Hippocampal formation (tissue), 2 donors: ENCODE data around the gene MET.
"Not testable (repeated sequence)": the region's sequence is repeated elsewhere in the genome, so short reads cannot be mapped to it uniquely, and the experiment has no call there.

Experiments used
- DNase-seq, 2 donors: peaks; one replicate each; lab custom pipeline; 2025; lab: John Stamatoyannopoulos, UW

The MET gene

DNA sequence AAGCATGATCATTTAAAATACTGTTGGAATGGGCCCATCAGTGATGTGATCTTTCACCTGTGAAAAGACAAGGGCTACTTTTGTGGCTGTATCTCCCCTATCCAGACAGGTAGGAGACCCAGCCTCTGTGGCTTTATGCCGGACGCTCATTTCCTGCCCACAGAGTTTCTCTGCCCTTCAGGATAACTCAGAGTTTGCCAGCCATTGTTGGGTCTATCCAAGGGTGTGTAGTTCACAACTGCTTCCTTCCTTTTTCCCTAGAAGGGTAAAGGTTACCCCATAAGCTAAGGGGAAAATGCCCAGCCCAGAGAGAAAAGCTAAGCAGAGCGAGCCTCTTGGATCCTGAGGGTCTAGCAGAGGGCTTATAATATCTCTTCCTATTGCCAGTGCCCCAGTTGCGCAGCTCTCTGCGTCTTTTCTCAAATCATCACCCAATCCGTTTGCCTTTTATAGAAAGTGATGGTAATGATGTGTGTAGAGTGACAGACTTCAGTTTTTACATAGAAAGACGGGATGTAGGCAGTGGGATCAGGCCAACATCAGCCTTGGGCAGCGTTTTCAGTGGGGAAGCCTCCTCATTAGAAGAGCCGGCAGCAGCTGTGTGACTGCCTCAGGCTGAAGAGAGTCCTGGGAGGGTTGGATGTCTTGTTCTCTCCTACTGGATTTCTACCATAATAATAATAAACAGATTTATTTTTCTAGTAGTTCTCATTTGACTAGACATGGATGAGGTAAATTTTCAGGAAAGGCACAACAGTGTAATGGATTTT, 80.5 kb downstream of the MET start:
- DNase-seq: no peak

GRCh38 chr7:116753130-116753529, 81.1 kb downstream of the MET start:
- no peak for DNase-seq

DNA sequence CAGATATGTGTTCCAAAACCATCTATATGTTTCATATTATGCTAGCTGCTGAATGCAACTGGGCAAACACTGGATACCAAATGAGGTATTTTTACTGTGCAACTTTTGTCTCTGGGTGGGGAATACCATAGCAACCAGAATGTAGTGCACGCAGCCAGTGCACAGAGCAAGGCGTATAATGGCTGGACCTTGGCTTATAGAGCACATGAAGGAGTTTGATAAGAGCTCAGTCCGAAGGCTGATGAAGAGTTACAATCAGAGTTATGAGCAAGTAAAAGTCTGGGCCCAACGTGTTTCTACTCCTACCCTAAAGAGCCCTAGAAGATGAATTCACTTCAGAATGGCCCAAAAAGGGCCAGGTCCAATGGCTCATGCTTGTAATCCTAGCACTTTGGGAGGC, 82.2 kb downstream of the MET start:
- DNase-seq: no peak

DNA sequence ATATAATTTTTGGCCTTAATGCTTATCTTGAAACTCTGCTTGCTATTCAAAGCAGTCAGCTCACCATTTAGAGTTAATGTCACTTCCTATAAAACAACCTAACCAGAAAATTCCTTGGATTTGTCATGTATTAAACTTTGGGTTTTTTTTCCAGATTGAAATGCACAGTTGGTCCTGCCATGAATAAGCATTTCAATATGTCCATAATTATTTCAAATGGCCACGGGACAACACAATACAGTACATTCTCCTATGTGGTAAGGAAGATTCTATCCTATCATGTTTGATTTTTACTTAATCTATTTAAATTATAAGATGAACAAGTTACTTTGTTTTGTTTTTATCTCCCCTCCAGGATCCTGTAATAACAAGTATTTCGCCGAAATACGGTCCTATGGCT, 85.3 kb downstream of the MET start:
- DNase-seq: no peak

GRCh38 chr7:116759642-116760041, 87.6 kb downstream of the MET start:
- DNase-seq: not testable (repeated sequence)

DNA sequence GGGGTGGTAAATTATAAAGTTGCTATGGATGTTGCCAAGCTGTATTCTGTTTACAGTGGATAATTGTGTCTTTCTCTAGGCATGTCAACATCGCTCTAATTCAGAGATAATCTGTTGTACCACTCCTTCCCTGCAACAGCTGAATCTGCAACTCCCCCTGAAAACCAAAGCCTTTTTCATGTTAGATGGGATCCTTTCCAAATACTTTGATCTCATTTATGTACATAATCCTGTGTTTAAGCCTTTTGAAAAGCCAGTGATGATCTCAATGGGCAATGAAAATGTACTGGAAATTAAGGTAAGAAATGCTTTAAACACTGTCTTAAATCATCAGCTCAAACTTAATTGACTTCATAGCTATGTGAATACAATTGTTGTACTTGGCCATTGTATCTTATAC, 91.0 kb downstream of the MET start:
- DNase-seq: no peak

DNA sequence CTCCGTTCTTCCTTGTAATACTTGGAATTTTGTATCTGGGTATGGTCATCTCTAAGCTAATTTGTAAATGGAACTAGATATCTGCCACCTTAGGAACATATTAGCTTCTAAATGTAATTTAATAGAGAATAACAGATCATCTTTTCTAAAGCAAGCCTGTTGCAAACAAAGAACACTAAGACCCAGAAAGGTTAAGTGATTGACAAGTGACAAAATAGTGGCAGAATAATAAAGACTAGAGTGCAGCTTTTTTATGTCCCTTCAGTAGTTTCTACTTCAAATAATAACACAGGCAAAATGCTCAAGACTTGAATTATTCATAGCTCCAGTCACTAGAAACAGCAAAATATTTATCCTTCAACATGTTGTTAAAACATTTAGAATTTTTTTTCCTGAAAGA, 91.7 kb downstream of the MET start:
- DNase-seq: no peak

GRCh38 chr7:116766881-116767280, 94.9 kb downstream of the MET start:
- no peak for DNase-seq

GRCh38 chr7:116769546-116769945, 97.5 kb downstream of the MET start:
- DNase-seq: no peak

DNA sequence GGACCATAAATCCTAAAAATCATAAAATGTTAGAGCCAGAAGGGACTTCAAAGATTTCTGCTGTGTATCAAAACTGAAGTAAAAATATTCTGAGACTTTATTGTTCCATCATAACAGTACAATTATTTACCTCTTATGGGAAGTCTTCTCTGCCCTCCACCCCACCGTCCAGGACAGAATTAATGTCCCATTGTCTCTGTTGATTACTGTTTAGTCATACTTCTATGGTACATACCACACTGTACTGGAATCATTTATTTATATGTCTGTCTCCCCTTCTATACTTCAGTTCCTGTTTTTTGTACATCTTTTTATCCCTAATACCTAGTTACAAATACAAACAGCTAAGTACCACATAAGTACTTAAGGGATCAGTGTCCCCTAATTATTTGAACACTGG, 98.9 kb downstream of the MET start:
- no peak for DNase-seq

GRCh38 chr7:116771640-116772039, 99.6 kb downstream of the MET start:
- no peak for DNase-seq

DNA sequence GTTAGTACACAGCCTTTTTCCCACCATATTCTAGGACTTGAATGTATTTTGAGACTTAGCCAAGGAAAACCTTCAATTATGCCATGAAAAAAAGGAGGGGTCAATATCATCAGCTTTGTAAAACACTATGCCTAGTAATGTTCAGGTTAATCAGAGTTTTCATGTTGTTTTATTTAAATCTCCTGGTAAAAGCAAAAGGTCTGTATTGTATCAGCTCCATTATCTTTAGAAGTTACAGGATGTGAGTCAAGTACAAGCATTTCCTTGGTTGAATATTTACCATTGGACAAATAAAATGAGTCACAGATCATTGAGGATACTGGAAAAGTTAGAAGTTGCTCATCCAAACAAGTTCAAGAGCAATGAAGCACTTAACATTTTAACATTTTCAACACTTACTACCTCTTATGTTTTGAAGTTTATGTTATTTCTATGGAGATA, 100.4 kb downstream of the MET start:
- DNase-seq: no peak

DNA sequence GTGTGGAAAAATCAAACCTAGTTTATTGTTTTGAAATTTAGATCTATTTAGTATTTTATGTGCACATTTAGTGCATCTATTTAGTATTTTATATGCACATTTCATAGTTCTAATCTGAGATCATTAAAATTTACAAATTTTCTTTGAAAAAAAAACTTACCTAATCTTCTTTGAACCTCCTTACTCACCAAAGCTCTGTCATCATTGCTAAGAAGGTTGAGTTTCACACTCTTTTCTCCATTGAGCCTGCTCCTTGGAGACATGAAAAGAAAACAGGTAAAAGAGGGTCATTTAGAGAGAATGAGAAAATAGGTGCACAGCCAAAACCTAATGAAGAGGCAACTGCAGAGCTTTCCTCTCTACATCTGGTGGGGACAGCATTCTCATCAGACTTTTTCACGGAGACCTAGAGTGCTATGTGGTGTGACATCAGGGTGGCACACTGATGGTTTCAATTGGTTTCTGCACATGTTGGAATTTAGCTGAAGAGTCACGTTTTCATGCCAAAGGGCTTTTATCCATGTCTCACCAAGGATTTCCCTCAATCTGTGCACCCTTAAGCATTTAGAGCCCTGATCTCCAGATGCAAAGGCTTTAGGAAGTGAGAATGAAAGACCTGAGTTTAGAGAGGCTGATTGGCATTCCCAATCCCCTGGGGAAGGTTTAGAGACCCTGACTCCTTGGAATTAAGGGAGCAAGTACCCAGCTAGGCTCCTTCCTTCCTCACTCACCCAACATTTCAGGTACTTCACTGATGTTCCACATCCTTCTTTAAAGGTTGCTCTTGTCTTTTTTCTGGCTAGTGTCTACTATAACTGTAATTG, 101.1 kb downstream of the MET start:
- no peak for DNase-seq

GRCh38 chr7:116776046-116776445, 104.0 kb downstream of the MET start:
- DNase-seq: no peak

- DNase-seq: no peak
Measured at GRCh38 chr7:116776610-116777289, 104.8 kb downstream of the MET start.

- no peak for DNase-seq
Measured at GRCh38 chr7:116777651-116778281, 105.8 kb downstream of the MET start.

- DNase-seq: no peak
Measured at GRCh38 chr7:116779216-116779615, 107.2 kb downstream of the MET start.

- DNase-seq: no peak
Measured at GRCh38 chr7:116779931-116780330, 107.9 kb downstream of the MET start.

DNA sequence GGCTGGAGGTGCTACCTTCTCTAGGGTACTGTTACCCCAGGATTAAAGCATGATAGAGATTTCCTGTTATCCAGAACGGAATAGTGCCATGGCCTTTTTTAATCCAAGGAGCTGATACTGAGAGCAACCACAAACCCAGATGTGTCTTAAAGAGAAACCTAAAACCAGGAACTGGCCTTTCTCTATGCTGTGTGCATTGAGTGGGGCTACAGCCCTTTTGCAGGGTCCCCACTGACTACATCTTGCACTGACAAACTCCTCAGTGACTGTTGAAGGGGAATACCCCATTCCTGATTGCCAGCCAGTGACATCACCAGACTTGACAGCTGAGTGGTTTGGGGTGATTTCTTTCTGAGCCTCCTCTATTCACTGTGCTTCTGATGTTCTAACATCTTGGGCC, 108.5 kb downstream of the MET start:
- DNase-seq: no peak

DNA sequence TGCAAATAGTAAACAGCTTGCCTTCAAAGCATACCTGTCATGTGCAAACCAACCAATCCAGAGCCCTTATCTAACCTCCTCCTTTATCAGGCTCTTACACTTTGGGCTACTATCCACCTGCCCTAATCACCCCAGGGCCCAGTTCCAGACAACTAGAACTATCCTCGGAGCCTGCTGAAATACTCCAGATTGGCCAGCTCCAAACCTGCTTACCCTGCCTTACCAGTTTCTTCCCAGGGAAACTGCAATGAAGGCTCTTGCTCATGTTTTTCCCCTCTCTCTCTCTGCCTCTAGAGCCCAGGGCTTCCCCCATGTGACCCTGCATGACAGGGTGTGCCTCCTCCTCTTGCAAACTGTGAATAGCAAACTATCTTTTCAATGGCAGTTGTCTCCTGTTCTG, 109.0 kb downstream of the MET start:
- DNase-seq: no peak

DNA sequence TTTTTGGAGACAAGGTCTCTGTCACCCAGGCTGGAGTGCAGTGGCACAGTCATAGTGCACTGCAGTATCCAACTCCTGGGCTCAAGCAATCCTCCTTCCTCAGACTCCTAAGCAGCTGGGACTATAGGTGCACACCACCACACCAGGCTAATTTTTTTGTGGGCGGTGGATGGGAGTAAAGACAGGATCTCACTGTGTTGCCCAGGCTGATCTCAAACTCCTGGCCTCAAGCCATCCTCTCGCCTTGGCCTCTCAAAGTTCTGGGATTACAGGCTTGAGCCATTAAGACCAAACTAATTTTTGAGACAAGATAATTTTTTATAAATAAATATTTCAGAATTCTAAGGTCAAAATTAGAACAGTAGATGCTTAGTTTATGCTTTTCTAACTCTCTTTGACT, 109.6 kb downstream of the MET start:
- DNase-seq: no peak

DNA sequence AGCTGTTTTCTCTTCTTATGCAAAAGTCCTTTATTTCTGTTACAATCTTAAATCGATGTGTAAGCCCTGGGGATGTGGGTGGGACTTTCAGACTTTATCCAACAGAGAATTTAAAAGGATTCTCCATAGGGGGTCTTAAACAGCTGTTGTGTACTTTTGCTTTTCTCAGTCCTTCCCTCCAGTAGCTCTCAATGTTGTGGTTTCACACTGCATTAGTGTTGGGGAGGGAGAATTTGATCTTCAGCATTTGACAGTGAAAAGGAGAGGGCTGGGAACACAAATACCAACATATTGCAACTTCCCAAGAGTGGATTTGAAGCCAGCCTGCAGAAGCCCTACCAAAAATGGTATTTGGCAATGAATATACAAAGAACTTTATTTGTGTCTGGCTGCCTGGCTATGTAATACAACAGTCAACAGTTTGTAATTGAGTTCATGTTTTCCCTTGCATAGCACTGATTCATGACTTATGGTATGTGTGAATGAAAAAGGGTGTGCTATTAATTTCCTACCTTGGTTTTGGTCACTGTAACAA, 110.2 kb downstream of the MET start:
- DNase-seq: no peak
